CD14-positive monocyte (primary cell): Measurements from ENCODE around the gene CBX5. TPM values are rescaled to one million over a fixed set of nuclear protein-coding genes. Genes with fewer than 3 reads are reported as not detected.

Source experiments
- DNase-seq, 3 donors: peaks; one replicate each; pipeline ENCODE4 v3.0.0-alpha.2; 2011 to 2022
- H2AFZ ChIP-seq: 2 replicates; pipeline ENCODE4 v1.6.0; 2012; ENCODE audit warnings: mild to moderate bottlenecking, low read depth, low read length, inconsistent platforms; ENCODE audit not compliant: insufficient read depth, poor library complexity, severe bottlenecking
- H3K27ac ChIP-seq, 2 donors: 1 replicate in 1 of 2; 2 replicates in 1 of 2; pipeline ENCODE4 v1.5.1; 2012 to 2013; ENCODE audit warnings: low read length in 2 of 2, control low read depth in 1 of 2, inconsistent platforms in 1 of 2, low read depth in 1 of 2, mild to moderate bottlenecking in 1 of 2
- H3K27me3 ChIP-seq, 2 donors: one replicate each; pipeline versions ENCODE4 v1.6.0 to v1.6.1; 2011 to 2013; ENCODE audit warnings: low read length in 2 of 2; ENCODE audit not compliant: control insufficient read depth in 2 of 2, insufficient read depth in 2 of 2
- H3K36me3 ChIP-seq, 2 donors: replicated peaks in 1 of 2; 1 replicate in 1 of 2; 2 replicates in 1 of 2; pipeline versions ENCODE4 v1.5.1 to v1.6.1; 2012 to 2013; ENCODE audit warnings: low read length in 2 of 2, control low read depth in 1 of 2, inconsistent platforms in 1 of 2, mild to moderate bottlenecking in 1 of 2; ENCODE audit not compliant: insufficient read depth in 2 of 2, control insufficient read depth in 1 of 2
- H3K4me1 ChIP-seq, 2 donors: 1 replicate in 1 of 2; 2 replicates in 1 of 2; pipeline versions ENCODE4 v1.5.1 to v1.6.1; 2012 to 2013; ENCODE audit warnings: low read length in 2 of 2, control low read depth in 1 of 2, inconsistent platforms in 1 of 2, mild to moderate bottlenecking in 1 of 2, moderate library complexity in 1 of 2; ENCODE audit not compliant: insufficient read depth in 2 of 2, control insufficient read depth in 1 of 2
- H3K4me2 ChIP-seq: replicated peaks from 2 replicates; pipeline ENCODE3; 2012; ENCODE audit warnings: low read length, moderate library complexity, mild to moderate bottlenecking; ENCODE audit not compliant: poor library complexity, severe bottlenecking; ENCODE audit errors: extremely low read depth
- H3K4me3 ChIP-seq, 3 experiments: fragments of 200-600 bp in 1 of 3; sonication (generic) in 1 of 3; replicated peaks in 1 of 3; 1 replicate in 2 of 3; 2 replicates in 1 of 3; pipeline ENCODE4 v1.5.1; 2011 to 2013; ENCODE audit warnings: low read length in 3 of 3, mild to moderate bottlenecking in 3 of 3, control low read depth in 2 of 3, low read depth in 2 of 3, inconsistent platforms in 1 of 3, moderate library complexity in 1 of 3
- H3K79me2 ChIP-seq: 2 replicates; pipeline ENCODE4 v1.6.0; 2012; ENCODE audit warnings: mild to moderate bottlenecking, control low read depth, inconsistent platforms, low read length, moderate library complexity; ENCODE audit not compliant: insufficient read depth
- H3K9ac ChIP-seq: 2 replicates; pipeline ENCODE4 v1.6.0; 2017; ENCODE audit warnings: low read length, mild to moderate bottlenecking; ENCODE audit not compliant: insufficient read depth, poor library complexity, severe bottlenecking
- H3K9me3 ChIP-seq, 2 donors: replicated peaks in 1 of 2; 1 replicate in 1 of 2; 2 replicates in 1 of 2; pipeline versions ENCODE4 v1.5.1 to v1.6.1; 2012 to 2013; ENCODE audit warnings: low read length in 2 of 2, control low read depth in 1 of 2; ENCODE audit not compliant: control insufficient read depth in 1 of 2, insufficient read depth in 1 of 2
- H4K20me1 ChIP-seq: 2 replicates; pipeline ENCODE4 v1.6.0; 2012; ENCODE audit warnings: mild to moderate bottlenecking, low read length, control low read depth, moderate library complexity; ENCODE audit not compliant: insufficient read depth
- H3K27ac Mint-ChIP-seq, 7 donors: one replicate each; pipeline ENCODE4 v1.8.0; 2020; ENCODE audit warnings: mild to moderate bottlenecking in 7 of 7, mixed read lengths in 7 of 7, moderate library complexity in 6 of 7, inconsistent platforms in 2 of 7
- H3K27me3 Mint-ChIP-seq, 3 donors: one replicate each; pipeline ENCODE4 v1.8.0; 2021 to 2022; ENCODE audit warnings: low read depth in 3 of 3, mild to moderate bottlenecking in 3 of 3, mixed read lengths in 3 of 3, moderate library complexity in 3 of 3, inconsistent platforms in 1 of 3
- H3K36me3 Mint-ChIP-seq, 2 donors: one replicate each; pipeline ENCODE4 v1.8.0; 2020; ENCODE audit warnings: mixed read lengths in 2 of 2, inconsistent platforms in 1 of 2, mild to moderate bottlenecking in 1 of 2
- H3K4me1 Mint-ChIP-seq: one replicate; pipeline ENCODE4 v1.8.0; 2020; ENCODE audit warnings: mild to moderate bottlenecking, mixed read lengths
- H3K4me3 Mint-ChIP-seq, 2 donors: one replicate each; pipeline ENCODE4 v1.8.0; 2020; ENCODE audit warnings: mild to moderate bottlenecking in 2 of 2, mixed read lengths in 2 of 2, moderate library complexity in 1 of 2
- H3K9me3 Mint-ChIP-seq, 7 donors: one replicate each; pipeline ENCODE4 v1.8.0; 2020 to 2022; ENCODE audit warnings: mixed read lengths in 7 of 7, mild to moderate bottlenecking in 6 of 7, moderate library complexity in 6 of 7, inconsistent platforms in 2 of 7
- WGBS: methylation state at CpG from one replicate; pipeline ENCODE4 v1.1.5; 2013; ENCODE audit warnings: missing lambda C conversion rate; ENCODE audit not compliant: insufficient coverage; 5-methylcytosine and 5-hydroxymethylcytosine counted together
- intact Hi-C, 2 donors: fragments of 100-400 bp; cut with micrococcal nuclease; formaldehyde crosslinking; loops; one replicate each; pipeline versions ENCODE4 v1.15.0 to v1.15.1; 2023
- polyA plus RNA-seq, 3 donors: library from polyadenylated mRNA; depleted of rRNA in 1 of 3; unstranded in 2 of 3; stranded (reverse) in 1 of 3; fragments of 300-500 nt in 2 of 3; fragments of >200 nt in 1 of 3; fragmentation: Illumina TruSeq in 2 of 3; gene quantifications; 1 replicate in 2 of 3; 2 replicates in 1 of 3; pipeline ENCODE4 v1.2.3, GENCODE V29; 2012 to 2021
- TF ChIP-seq, protein P1 (sequence below): fragments of 200-600 bp; IDR thresholded peaks from one replicate; pipeline ENCODE4 v1.8.0; 2022; ENCODE audit warnings: antibody characterized with exemption, mild to moderate bottlenecking

Gene CBX5
- polyA plus RNA-seq, 3 donors: 2.9 to 5.4 (median 4.8) TPM

DNA sequence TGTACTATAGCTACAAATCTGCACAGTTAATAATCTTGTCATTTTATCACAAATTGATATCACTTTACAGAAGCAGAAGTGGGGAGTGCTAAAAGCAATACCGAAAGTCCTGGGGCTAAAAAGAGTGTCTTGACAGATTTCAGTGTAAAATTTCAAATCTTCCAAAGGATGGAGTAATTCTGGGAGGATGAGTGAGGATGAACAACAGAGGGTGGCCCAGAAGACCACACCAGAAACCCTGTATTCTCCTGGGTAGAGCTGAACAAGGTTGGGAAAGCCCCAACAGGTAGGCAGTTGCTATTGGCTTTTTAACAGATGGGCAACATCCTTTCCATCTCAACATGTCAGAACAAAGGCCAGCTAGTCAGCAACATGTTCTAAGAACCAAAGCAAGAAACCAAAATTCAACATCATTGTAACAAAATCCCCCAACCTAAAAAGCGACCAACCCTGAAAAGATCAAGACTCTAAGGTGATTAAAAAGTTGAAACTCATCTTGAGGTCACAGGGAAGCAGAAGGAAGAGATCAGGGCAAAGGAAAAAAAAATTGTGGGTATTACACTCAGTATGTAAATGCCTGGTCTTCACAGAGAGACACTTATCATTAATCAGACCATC is 38.8 kb downstream of the CBX5 start:
- Histone ChIP-seq H3K4me1 (peaks cover 9 to 14% of the 10 kb centered on the region in 2 donors), H3K79me2 (peaks cover 6% of the 10 kb centered on the region), H3K4me2 (no peak overlapping the region), H3K27me3 (no peaks in the 10 kb centered on the region), H3K4me3 (no peak overlapping the region), H2AFZ (no peak overlapping the region), H4K20me1 (no peaks in the 10 kb centered on the region), H3K9ac (no peak overlapping the region), H3K27ac (peak overlapping the region in 1 of 2 donors; percentile 53), H3K9me3 (no peaks in the 10 kb centered on the region), H3K36me3 (peaks cover 11 to 82% of the 10 kb centered on the region in 2 donors)
- TF ChIP-seq, protein P1, sequence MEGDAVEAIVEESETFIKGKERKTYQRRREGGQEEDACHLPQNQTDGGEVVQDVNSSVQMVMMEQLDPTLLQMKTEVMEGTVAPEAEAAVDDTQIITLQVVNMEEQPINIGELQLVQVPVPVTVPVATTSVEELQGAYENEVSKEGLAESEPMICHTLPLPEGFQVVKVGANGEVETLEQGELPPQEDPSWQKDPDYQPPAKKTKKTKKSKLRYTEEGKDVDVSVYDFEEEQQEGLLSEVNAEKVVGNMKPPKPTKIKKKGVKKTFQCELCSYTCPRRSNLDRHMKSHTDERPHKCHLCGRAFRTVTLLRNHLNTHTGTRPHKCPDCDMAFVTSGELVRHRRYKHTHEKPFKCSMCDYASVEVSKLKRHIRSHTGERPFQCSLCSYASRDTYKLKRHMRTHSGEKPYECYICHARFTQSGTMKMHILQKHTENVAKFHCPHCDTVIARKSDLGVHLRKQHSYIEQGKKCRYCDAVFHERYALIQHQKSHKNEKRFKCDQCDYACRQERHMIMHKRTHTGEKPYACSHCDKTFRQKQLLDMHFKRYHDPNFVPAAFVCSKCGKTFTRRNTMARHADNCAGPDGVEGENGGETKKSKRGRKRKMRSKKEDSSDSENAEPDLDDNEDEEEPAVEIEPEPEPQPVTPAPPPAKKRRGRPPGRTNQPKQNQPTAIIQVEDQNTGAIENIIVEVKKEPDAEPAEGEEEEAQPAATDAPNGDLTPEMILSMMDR: no peak
- intact Hi-C loops: no loop called here
- H3K27me3 Mint-ChIP-seq: peaks cover 0 to 3% (median 0%) of the 10 kb centered on the region in 3 donors
- no peak overlapping the region for H3K4me3 Mint-ChIP-seq
- no peak for DNase-seq
- peaks cover 52 to 79% of the 10 kb centered on the region in 2 donors for H3K36me3 Mint-ChIP-seq
- WGBS: no CpG with 5 or more reads among the region's 2 CpGs
- H3K9me3 Mint-ChIP-seq: no peaks in the 10 kb centered on the region
- peak overlapping the region in 1 of 7 donors; percentile 15 for H3K27ac Mint-ChIP-seq
- peaks cover 8% of the 10 kb centered on the region for H3K4me1 Mint-ChIP-seq

DNA sequence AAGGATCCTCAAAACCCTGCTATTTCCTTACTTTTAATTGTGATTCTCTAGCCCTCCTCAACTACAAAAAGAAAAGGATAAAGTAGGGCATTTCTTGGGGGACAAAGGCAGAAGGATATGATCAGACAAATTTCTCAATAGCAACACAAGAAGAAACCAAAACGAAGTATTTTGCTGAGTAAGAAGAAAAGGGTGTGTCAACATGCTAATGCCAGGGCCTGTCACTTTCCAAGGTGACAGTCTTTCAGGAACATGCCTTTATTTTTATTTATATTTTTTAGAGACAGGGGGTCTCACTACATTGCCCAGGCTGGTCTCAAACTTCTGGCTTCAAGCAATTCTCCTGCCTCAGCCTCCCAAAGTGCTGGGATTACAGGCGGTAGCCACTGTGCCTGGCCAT is 39.8 kb downstream of the CBX5 start:
- no peaks in the 10 kb centered on the region for H3K9me3 ChIP-seq
- H3K27me3 ChIP-seq: no peaks in the 10 kb centered on the region
- H3K9ac ChIP-seq: no peak overlapping the region
- H2AFZ ChIP-seq: no peak overlapping the region
- H3K4me1 ChIP-seq: peaks cover 9 to 14% of the 10 kb centered on the region in 2 donors
- H3K4me3 Mint-ChIP-seq: no peak overlapping the region
- H3K79me2 ChIP-seq: peaks cover 3% of the 10 kb centered on the region
- peaks cover 8% of the 10 kb centered on the region for H3K4me1 Mint-ChIP-seq
- H3K4me3 ChIP-seq: no peak overlapping the region
- peak overlapping the region in 1 of 2 donors; percentile 53 for H3K27ac ChIP-seq
- no peak for DNase-seq
- no peaks in the 10 kb centered on the region for H3K9me3 Mint-ChIP-seq
- H3K4me2 ChIP-seq: no peak overlapping the region
- H3K27me3 Mint-ChIP-seq: peaks cover 0 to 3% (median 0%) of the 10 kb centered on the region in 3 donors
- WGBS: no CpG with 5 or more reads among the region's 2 CpGs
- H3K27ac Mint-ChIP-seq: peak overlapping the region in 3 of 7 donors; percentile 8 to 54 (median 37)
- peaks cover 7 to 84% of the 10 kb centered on the region in 2 donors for H3K36me3 ChIP-seq
- intact Hi-C loops: no loop called here
- no peaks in the 10 kb centered on the region for H4K20me1 ChIP-seq
- peaks cover 53 to 78% of the 10 kb centered on the region in 2 donors for H3K36me3 Mint-ChIP-seq
- TF ChIP-seq, protein P1: no peak
